KMS-11 (cell line): Measurements from ENCODE around the gene BBX.

ENCODE experiments used
- H2AFZ ChIP-seq: fragments of 200-600 bp; sonication (generic); 2 replicates; pipeline ENCODE4 v1.6.1; 2016; ENCODE audit warnings: antibody characterized with exemption, mixed run types, low read depth
- H3K27ac ChIP-seq: fragments of 200-600 bp; sonication (generic); 2 replicates; pipeline ENCODE4 v1.6.1; 2016; ENCODE audit warnings: mild to moderate bottlenecking, mixed run types
- H3K27me3 ChIP-seq: fragments of 200-600 bp; sonication (generic); 2 replicates; pipeline ENCODE4 v1.6.1; 2017; ENCODE audit warnings: mild to moderate bottlenecking, low read depth, mixed run types, moderate library complexity; ENCODE audit not compliant: insufficient read depth
- H3K36me3 ChIP-seq: fragments of 200-600 bp; sonication (generic); 2 replicates; pipeline ENCODE4 v1.6.1; 2017; ENCODE audit warnings: mild to moderate bottlenecking, mixed run types; ENCODE audit not compliant: insufficient read depth
- H3K4me1 ChIP-seq: fragments of 200-600 bp; sonication (generic); 2 replicates; pipeline ENCODE4 v1.6.1; 2016; ENCODE audit warnings: mild to moderate bottlenecking, low read depth, mixed run types; ENCODE audit not compliant: poor library complexity, severe bottlenecking
- H3K4me2 ChIP-seq: fragments of 200-600 bp; sonication (generic); 2 replicates; pipeline ENCODE4 v1.7.0; 2016; ENCODE audit warnings: mild to moderate bottlenecking, mixed run types
- H3K4me3 ChIP-seq: fragments of 200-600 bp; sonication (generic); IDR thresholded peaks from 2 replicates; pipeline ENCODE4 v1.6.1; 2017; ENCODE audit warnings: low read depth, low read length, mixed read lengths; ENCODE audit not compliant: insufficient read depth
- H3K79me2 ChIP-seq: fragments of 200-600 bp; sonication (generic); 2 replicates; pipeline ENCODE4 v1.6.1; 2016; ENCODE audit warnings: low read depth, mixed run types; ENCODE audit not compliant: insufficient read depth
- H3K9ac ChIP-seq: fragments of 200-600 bp; sonication (generic); 2 replicates; pipeline ENCODE4 v1.6.1; 2016; ENCODE audit warnings: mild to moderate bottlenecking, mixed run types
- H4K20me1 ChIP-seq: fragments of 200-600 bp; sonication (generic); 2 replicates; pipeline ENCODE4 v1.6.1; 2016; ENCODE audit warnings: mild to moderate bottlenecking, mixed run types; ENCODE audit not compliant: insufficient read depth
- TF ChIP-seq, protein P1 (sequence below): fragments of 200-600 bp; sonication (generic); conservative IDR thresholded peaks from 2 replicates; pipeline ENCODE4 v1.6.1; 2017; ENCODE audit warnings: low read depth, mild to moderate bottlenecking, antibody characterized with exemption, low read length, moderate library complexity, mixed read lengths

Gene BBX

DNA sequence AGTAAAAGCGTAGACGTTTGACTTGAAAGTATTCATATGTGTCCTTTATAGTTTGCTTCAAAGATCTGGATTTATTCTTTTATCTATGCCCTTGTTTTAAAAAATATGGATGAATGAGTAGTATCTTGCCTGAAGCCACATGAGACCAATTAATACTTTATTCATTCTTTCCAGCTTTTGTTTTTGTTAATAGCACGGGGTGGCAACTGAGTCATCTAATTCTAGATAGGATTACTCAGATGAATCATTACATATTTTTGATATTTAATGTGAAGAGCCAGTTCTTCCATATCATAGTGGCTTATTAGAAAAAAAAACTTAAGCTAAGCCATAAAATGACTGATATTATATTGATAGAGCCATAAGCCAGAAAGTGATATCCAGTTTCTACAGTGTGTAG, 121.9 kb downstream of the BBX start:
- H3K9ac ChIP-seq, result no peak overlapping the region
- H3K27me3 ChIP-seq, result no peaks in the 10 kb centered on the region
- H3K27ac ChIP-seq, result no peak overlapping the region
- no peak overlapping the region for H3K4me2 ChIP-seq
- TF ChIP-seq, protein P1, sequence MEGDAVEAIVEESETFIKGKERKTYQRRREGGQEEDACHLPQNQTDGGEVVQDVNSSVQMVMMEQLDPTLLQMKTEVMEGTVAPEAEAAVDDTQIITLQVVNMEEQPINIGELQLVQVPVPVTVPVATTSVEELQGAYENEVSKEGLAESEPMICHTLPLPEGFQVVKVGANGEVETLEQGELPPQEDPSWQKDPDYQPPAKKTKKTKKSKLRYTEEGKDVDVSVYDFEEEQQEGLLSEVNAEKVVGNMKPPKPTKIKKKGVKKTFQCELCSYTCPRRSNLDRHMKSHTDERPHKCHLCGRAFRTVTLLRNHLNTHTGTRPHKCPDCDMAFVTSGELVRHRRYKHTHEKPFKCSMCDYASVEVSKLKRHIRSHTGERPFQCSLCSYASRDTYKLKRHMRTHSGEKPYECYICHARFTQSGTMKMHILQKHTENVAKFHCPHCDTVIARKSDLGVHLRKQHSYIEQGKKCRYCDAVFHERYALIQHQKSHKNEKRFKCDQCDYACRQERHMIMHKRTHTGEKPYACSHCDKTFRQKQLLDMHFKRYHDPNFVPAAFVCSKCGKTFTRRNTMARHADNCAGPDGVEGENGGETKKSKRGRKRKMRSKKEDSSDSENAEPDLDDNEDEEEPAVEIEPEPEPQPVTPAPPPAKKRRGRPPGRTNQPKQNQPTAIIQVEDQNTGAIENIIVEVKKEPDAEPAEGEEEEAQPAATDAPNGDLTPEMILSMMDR, result no peak
- H3K79me2 ChIP-seq, result no peaks in the 10 kb centered on the region
- H3K4me3 ChIP-seq, result no peak overlapping the region
- no peaks in the 10 kb centered on the region for H3K36me3 ChIP-seq
- H3K4me1 ChIP-seq, result peaks cover 23% of the 10 kb centered on the region
- no peak overlapping the region for H2AFZ ChIP-seq
- H4K20me1 ChIP-seq, result no peaks in the 10 kb centered on the region

DNA sequence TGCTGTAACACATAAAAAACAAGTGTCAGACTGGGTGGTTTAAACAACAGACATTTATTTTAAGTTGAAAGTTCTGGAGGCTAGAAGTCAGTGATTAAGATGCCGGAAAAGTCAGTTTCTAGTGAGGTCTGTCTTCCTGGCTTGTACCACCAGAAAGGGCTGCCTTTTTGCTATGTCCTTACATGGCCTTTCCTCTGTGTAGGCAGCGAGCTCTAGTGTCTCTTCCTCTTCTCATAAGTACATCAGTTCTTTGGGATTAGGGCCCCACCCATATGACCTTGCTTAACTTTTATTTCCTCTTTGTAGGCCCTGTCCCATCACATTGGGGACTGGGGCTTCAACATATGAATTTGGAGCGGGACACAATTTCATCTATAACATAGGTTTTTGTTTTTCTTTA, 128.0 kb downstream of the BBX start:
- TF ChIP-seq, protein P1, result no peak
- Histone ChIP-seq H4K20me1 (no peaks in the 10 kb centered on the region), H3K4me3 (no peak overlapping the region), H3K79me2 (no peaks in the 10 kb centered on the region), H3K27me3 (no peaks in the 10 kb centered on the region), H3K9ac (no peak overlapping the region), H3K4me1 (peaks cover 15% of the 10 kb centered on the region), H3K4me2 (no peak overlapping the region), H2AFZ (no peak overlapping the region), H3K27ac (no peak overlapping the region), H3K36me3 (no peaks in the 10 kb centered on the region)

DNA sequence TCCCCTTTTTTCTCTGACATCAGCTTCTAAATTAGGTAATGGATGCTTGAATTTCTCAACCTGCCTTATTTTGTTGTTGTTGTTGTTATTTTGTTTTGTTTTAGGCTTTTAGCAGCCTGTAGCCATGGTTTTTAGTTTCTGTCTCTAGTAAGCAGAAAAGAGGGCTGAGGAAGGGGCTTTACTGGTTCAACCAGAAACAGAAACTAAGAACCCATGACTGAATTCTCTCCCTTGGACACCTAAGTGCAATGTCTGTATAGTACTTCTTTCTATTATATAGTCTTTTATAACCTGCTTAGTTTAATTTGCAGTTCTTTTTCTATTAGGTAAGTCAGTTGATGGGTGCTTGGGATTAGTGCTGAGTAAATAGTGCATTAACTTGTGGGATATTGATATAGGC, 129.0 kb downstream of the BBX start:
- TF ChIP-seq, protein P1, result no peak
- no peaks in the 10 kb centered on the region for H3K36me3 ChIP-seq
- H3K79me2 ChIP-seq, result no peaks in the 10 kb centered on the region

DNA sequence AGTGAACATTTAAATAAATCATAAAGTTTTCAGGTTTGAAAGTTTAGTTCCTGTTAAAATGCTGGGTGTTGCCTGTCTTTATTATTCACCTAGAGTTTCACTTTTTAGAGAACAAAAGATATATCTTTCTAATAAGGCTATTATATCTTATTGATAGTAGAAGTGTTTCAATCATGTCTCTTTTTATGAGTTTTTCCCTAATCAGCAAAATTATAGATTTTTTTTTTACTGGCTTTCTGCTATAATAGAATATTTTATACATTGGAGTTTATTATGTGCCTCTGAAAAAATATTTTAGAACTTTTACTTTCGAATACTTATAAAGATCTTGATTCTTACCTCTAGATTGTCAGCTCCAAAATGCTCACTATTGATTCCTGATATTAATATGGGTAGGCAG, 131.5 kb downstream of the BBX start:
- Histone ChIP-seq H3K4me3 (no peak overlapping the region), H2AFZ (no peak overlapping the region), H3K79me2 (no peaks in the 10 kb centered on the region)

More for the DNA sequence above, 129.0 kb downstream of the BBX start:
- Histone ChIP-seq H4K20me1 (no peaks in the 10 kb centered on the region), H3K4me1 (peaks cover 15% of the 10 kb centered on the region), H3K4me3 (no peak overlapping the region), H3K4me2 (peak overlapping the region; percentile 2; the same call in 1 of the 2 replicates), H2AFZ (no peak overlapping the region), H3K9ac (no peak overlapping the region), H3K27me3 (no peaks in the 10 kb centered on the region), H3K27ac (peak overlapping the region; percentile 8)

More for the DNA sequence above, 131.5 kb downstream of the BBX start:
- TF ChIP-seq, protein P1, result no peak
- H3K27ac ChIP-seq, result no peak overlapping the region
- no peaks in the 10 kb centered on the region for H4K20me1 ChIP-seq
- peaks cover 15% of the 10 kb centered on the region for H3K4me1 ChIP-seq
- no peak overlapping the region for H3K9ac ChIP-seq
- no peak overlapping the region for H3K4me2 ChIP-seq
- no peaks in the 10 kb centered on the region for H3K36me3 ChIP-seq
- H3K27me3 ChIP-seq, result no peaks in the 10 kb centered on the region
